GM12878 (cell line): ENCODE measurements around the gene JAG2. TPM values are rescaled to one million over a fixed set of nuclear protein-coding genes. Genes with fewer than 3 reads are reported as not detected.

Source experiments
- ATAC-seq: fragments of 200-7000 bp; cut with Tn5 transposase; 3 replicates; pipeline ENCODE4 v1.9.1; 2020; ENCODE audit warnings: mild to moderate bottlenecking, moderate library complexity
- BruUV-seq: library from RNA; stranded (reverse); fragments of 400-500 nt; replicated peaks from 2 replicates; lab custom pipeline; 2021; lab: Mats Ljungman, UMichigan
- CTCF ChIA-PET: fragments of 300-600 bp; sonication (Branson Sonifier 250); formaldehyde crosslinking; extraction: SDS; loops from one replicate; lab custom pipeline; 2021; ENCODE audit warnings: inconsistent platforms; lab: Yijun Ruan, JAX
- POLR2A ChIA-PET: fragments of 350-600 bp; formaldehyde crosslinking; extraction: SDS; loops from one replicate; lab custom pipeline; 2021; ENCODE audit warnings: inconsistent platforms; lab: Charles Lee
- RAD21 ChIA-PET: fragments of 300-600 bp; sonication (Branson Sonifier 250); formaldehyde crosslinking; loops from one replicate; lab custom pipeline; 2023; ENCODE audit warnings: antibody characterized with exemption; ENCODE audit not compliant: unreplicated experiment; lab: Charles Lee
- SMC1A ChIA-PET: fragments of 300-600 bp; sonication (Branson Sonifier 250); formaldehyde crosslinking; loops from one replicate; lab custom pipeline; 2023; ENCODE audit not compliant: unreplicated experiment, uncharacterized antibody; lab: Charles Lee
- DNase-seq: peaks from one replicate; pipeline ENCODE4 v3.0.0-alpha.2; 2011; ENCODE audit warnings: low read depth, low spot score
- FAIRE-seq: peaks from 3 replicates; lab custom pipeline; 2011; peaks lifted over from hg19 to GRCh38; lab: Jason Lieb, UNC
- H2AFZ ChIP-seq: 2 replicates; pipeline ENCODE4 v1.6.0; 2011; ENCODE audit warnings: low read depth, low read length, control low read depth; ENCODE audit not compliant: control insufficient read depth
- H3K27ac ChIP-seq: 2 replicates; pipeline ENCODE4 v1.5.1; 2011; ENCODE audit warnings: control low read depth; ENCODE audit not compliant: control insufficient read depth, insufficient read depth
- H3K27me3 ChIP-seq, 2 experiments: replicated peaks in 1 of 2; 2 replicates each; pipeline versions ENCODE4 v1.6.0 to v1.6.1; 2011; ENCODE audit warnings: low read length in 1 of 2; ENCODE audit not compliant: control insufficient read depth in 2 of 2, insufficient read depth in 2 of 2
- H3K36me3 ChIP-seq, 2 experiments: 2 replicates each; pipeline ENCODE4 v1.5.1; 2011; ENCODE audit warnings: low read length in 1 of 2; ENCODE audit not compliant: control insufficient read depth in 2 of 2, insufficient read depth in 2 of 2
- H3K4me1 ChIP-seq: 2 replicates; pipeline ENCODE4 v1.6.1; 2011; ENCODE audit warnings: mild to moderate bottlenecking, low read length, moderate library complexity, mixed read lengths; ENCODE audit not compliant: control insufficient read depth, insufficient read depth
- H3K4me2 ChIP-seq: 2 replicates; pipeline ENCODE4 v1.6.0; 2011; ENCODE audit warnings: control low read depth; ENCODE audit not compliant: control insufficient read depth, insufficient read depth
- H3K4me3 ChIP-seq: fragments of 200-600 bp; sonication (generic); 2 replicates; pipeline ENCODE4 v1.5.1; 2016
- H3K79me2 ChIP-seq: 2 replicates; pipeline ENCODE4 v1.6.0; 2011; ENCODE audit warnings: low read length; ENCODE audit not compliant: control insufficient read depth, insufficient read depth
- H3K9ac ChIP-seq: 2 replicates; pipeline ENCODE4 v1.8.0; 2011; ENCODE audit warnings: low read length, control low read depth, mixed read lengths; ENCODE audit not compliant: control insufficient read depth, insufficient read depth
- H3K9me3 ChIP-seq: replicated peaks from 3 replicates; pipeline ENCODE4 v1.5.1; 2011; ENCODE audit warnings: mild to moderate bottlenecking, low read length; ENCODE audit not compliant: control insufficient read depth, insufficient read depth
- H4K20me1 ChIP-seq: 2 replicates; pipeline ENCODE4 v1.6.0; 2011; ENCODE audit not compliant: control insufficient read depth, insufficient read depth
- BCL11A ChIP-seq: IDR thresholded peaks from 2 replicates; pipeline ENCODE4 v1.6.1; 2011; ENCODE audit warnings: low read depth, low read length
- WGBS: methylation state at CpG from one replicate; pipeline ENCODE4 v1.1.6; 2016; ENCODE audit warnings: low lambda C conversion rate; ENCODE audit not compliant: insufficient replicate concordance, insufficient coverage; ENCODE audit errors: missing lambda C conversion rate; 5-methylcytosine and 5-hydroxymethylcytosine counted together
- in situ Hi-C: fragments of 300-500 bp; cut with MboI; formaldehyde crosslinking; loops from 9 replicates; pipeline ENCODE4 v1.14.3; 2018; ENCODE audit warnings: mixed read lengths
- intact Hi-C: fragments of 100-400 bp; cut with micrococcal nuclease; formaldehyde crosslinking; loops from one replicate; pipeline ENCODE4 v1.14.2; 2022; ENCODE audit not compliant: unreplicated experiment
- polyA plus RNA-seq, 11 experiments: library from polyadenylated mRNA; depleted of rRNA in 4 of 11; unstranded in 6 of 11; stranded (reverse) in 5 of 11; fragments of >200 nt; fragmentation: Nextera tagmentation in 4 of 11; fragmentation: Illumina TruSeq in 1 of 11; extraction: Ambion mirVana in 4 of 11; extraction: Trizol in 1 of 11; gene quantifications; 1 replicate in 1 of 11; 2 replicates in 10 of 11; pipeline versions ENCODE4 v1.2.1 to v1.2.3, GENCODE V29; 2011 to 2016; ENCODE audit warnings: inconsistent platforms in 2 of 11, missing spikeins in 2 of 11, low read depth in 1 of 11
- total RNA-seq, 4 experiments: library from RNA; depleted of rRNA in 3 of 4; stranded (reverse); fragments of >200 nt in 3 of 4; fragmentation: Illumina TruSeq in 1 of 4; extraction: Trizol in 1 of 4; gene quantifications; 2 replicates each; pipeline versions ENCODE4 v1.2.1 to v1.2.3, GENCODE V29; 2013 to 2021
- TF ChIP-seq, protein P1 (sequence below): fragments of 450-650 bp; formaldehyde crosslinking; IDR thresholded peaks from 2 replicates; pipeline ENCODE4 v1.4.0; 2022; ENCODE audit warnings: mild to moderate bottlenecking, moderate library complexity

The JAG2 gene
- total and polyA plus RNA-seq, 10 of the 15 experiments (the other 5 are each of a cell fraction or from before 2014, with no cell fraction given) = 0.04 to 0.14 (median 0.06) TPM; not detected in 5

DNA sequence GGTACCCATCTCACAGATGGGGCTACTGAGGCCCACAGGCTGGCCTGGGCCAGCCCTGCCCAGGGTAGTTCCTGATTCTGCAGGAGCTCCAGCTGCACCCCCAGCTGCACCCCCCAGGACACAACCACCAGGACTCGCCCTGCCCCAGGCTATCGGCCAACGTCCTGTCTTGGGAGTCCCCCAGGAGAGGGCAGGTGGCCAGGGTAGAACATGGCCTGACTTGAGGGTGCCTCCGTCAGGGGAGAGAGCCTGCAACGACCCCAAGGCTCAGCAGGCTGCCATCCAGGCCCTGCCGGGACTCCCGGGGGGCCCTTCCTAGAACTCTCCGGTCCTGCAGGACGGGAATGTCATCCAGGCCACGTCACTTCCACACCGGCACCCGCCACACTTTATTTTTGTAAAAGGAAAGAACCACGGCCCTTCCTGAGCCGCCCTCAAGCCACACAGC is 15.8 kb downstream of the JAG2 start:
- Histone ChIP-seq H3K4me1 (no peaks in the 10 kb centered on the region), H3K4me2 (no peak overlapping the region), H3K27ac (no peak overlapping the region), H4K20me1 (no peaks in the 10 kb centered on the region), H3K4me3 (no peak overlapping the region), H3K36me3 (no peaks in the 10 kb centered on the region), H2AFZ (no peak overlapping the region), H3K27me3 (no peaks in the 10 kb centered on the region), H3K79me2 (no peaks in the 10 kb centered on the region), H3K9me3 (no peaks in the 10 kb centered on the region), H3K9ac (no peak overlapping the region)
- TF ChIP-seq, protein P1, sequence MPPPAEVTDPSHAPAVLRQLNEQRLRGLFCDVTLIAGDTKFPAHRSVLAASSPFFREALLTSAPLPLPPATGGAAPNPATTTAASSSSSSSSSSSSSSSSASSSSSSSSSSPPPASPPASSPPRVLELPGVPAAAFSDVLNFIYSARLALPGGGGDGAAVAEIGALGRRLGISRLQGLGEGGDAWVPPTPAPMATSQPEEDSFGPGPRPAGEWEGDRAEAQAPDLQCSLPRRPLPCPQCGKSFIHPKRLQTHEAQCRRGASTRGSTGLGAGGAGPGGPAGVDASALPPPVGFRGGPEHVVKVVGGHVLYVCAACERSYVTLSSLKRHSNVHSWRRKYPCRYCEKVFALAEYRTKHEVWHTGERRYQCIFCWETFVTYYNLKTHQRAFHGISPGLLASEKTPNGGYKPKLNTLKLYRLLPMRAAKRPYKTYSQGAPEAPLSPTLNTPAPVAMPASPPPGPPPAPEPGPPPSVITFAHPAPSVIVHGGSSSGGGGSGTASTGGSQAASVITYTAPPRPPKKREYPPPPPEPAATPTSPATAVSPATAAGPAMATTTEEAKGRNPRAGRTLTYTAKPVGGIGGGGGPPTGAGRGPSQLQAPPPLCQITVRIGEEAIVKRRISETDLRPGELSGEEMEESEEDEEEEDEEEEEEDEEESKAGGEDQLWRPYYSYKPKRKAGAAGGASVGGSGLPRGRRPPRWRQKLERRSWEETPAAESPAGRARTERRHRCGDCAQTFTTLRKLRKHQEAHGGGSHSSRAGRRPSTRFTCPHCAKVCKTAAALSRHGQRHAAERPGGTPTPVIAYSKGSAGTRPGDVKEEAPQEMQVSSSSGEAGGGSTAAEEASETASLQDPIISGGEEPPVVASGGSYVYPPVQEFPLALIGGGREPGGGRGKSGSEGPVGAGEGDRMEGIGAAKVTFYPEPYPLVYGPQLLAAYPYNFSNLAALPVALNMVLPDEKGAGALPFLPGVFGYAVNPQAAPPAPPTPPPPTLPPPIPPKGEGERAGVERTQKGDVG (CRISPR knock-in tag) = no peak
- no peak for TF ChIP-seq BCL11A
- ATAC-seq (no peak), DNase-seq (no peak), FAIRE-seq (no peak)
- WGBS = 11% methylated on average over 14 of the region's 14 CpGs
- CTCF ChIA-PET = no interaction called here
- RAD21 ChIA-PET = no interaction called here
- intact Hi-C loops = no loop called here
- in situ Hi-C loops = no loop called here
- no TSS peak for BruUV-seq
- POLR2A ChIA-PET = no interaction called here
- SMC1A ChIA-PET = no interaction called here
